Nephron (organoid): ENCODE data around the gene DHX58.

Source experiments
- H3K27ac Mint-ChIP-seq, 3 experiments: 2 replicates each; pipeline ENCODE4 v1.8.0; 2020; ENCODE audit warnings: mixed read lengths in 3 of 3, mild to moderate bottlenecking in 2 of 3, moderate library complexity in 1 of 3
- H3K27me3 Mint-ChIP-seq: 2 replicates; pipeline ENCODE4 v1.8.0; 2021; ENCODE audit warnings: low read depth, mild to moderate bottlenecking, moderate library complexity, mixed read lengths
- H3K36me3 Mint-ChIP-seq: 2 replicates; pipeline ENCODE4 v1.8.0; 2020; ENCODE audit warnings: low read depth, mixed read lengths
- H3K4me1 Mint-ChIP-seq: 2 replicates; pipeline ENCODE4 v1.8.0; 2020; ENCODE audit warnings: mixed read lengths
- H3K4me3 Mint-ChIP-seq, 3 experiments: 2 replicates each; pipeline ENCODE4 v1.8.0; 2020; ENCODE audit warnings: mild to moderate bottlenecking in 3 of 3, mixed read lengths in 3 of 3, moderate library complexity in 2 of 3
- H3K9me3 Mint-ChIP-seq: 2 replicates; pipeline ENCODE4 v1.8.0; 2020; ENCODE audit warnings: mixed read lengths
- CTCF ChIP-seq, 3 experiments: fragments of 200-600 bp; sonication (generic); IDR thresholded peaks; one replicate each; pipeline ENCODE4 v1.5.0; 2021; ENCODE audit warnings: antibody characterized with exemption in 3 of 3; ENCODE audit not compliant: unreplicated experiment in 3 of 3

DHX58 gene

GRCh38 chr17:42112552-42113176 is at the start of gene DHX58:
DHX58 (minus strand) TSS chr17:42112714; CDS start chr17:42111892, 822 bp downstream.
- Mint-ChIP-seq H3K36me3 (peaks cover 8% of the 10 kb centered on the region), H3K4me1 (peaks cover 18% of the 10 kb centered on the region), H3K9me3 (no peaks in the 10 kb centered on the region), H3K4me3 (peak within 1 kb of the TSS; percentile 23 to 85 (median 80)), H3K27ac (peak within 1 kb of the TSS; percentile 48 to 85 (median 84)), H3K27me3 (peaks cover 11% of the 10 kb centered on the region)
- TF ChIP-seq CTCF (IDR thresholded peaks at IDR 0.05; ENCODE audit: unreplicated experiment in 3 of 3), result no peak

GRCh38 chr17:42160531-42160910 is 48.0 kb upstream of the DHX58 start:
- no peaks in the 10 kb centered on the region for H3K36me3 Mint-ChIP-seq
- no peak for TF ChIP-seq CTCF (IDR thresholded peaks at IDR 0.05; ENCODE audit: unreplicated experiment in 3 of 3)
- peaks cover 7% of the 10 kb centered on the region for H3K4me1 Mint-ChIP-seq
- H3K9me3 Mint-ChIP-seq, result no peaks in the 10 kb centered on the region
- H3K4me3 Mint-ChIP-seq, result no peak overlapping the region
- peaks cover 5% of the 10 kb centered on the region for H3K27me3 Mint-ChIP-seq
- H3K27ac Mint-ChIP-seq, result peak overlapping the region in 1 of 3 experiments; percentile 13

DNA sequence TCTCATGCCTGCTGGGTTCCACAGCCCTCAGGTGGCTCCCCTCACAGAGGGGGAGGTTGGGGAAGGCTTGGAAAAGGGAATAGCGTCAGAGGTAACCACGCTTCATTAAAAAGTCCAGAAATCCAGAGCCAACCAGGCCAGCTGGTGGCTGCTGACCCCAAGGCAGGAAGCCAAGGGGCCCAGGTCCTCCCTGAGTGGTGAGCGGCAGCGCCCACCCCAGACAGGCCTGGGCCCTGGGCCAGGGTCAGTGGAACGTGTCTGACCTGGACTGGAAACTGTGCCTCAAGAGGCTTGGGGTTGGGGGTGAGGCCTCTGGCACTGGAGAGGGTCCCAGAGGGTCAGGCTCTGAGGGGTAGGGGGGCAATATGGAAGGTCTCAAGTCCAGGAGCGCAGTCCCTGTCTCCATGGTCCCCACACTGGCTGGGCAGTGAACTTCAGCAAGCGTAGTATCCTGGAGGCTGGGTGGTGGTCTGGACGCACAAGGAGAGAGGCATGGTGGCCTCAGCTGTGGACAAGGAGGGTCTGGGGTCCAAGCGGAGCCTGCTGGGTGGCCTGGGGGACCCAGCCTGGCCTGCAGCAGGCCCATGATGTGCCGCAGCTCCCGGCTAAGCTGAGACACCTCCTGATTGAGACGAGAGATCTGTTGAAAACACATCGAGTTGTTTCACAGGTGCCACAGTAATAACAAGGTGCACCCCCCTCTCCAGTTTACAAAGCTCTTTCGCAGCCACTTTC is 47.4 kb upstream of the DHX58 start:
- Mint-ChIP-seq H3K4me3 (peak overlapping the region in 1 of 3 experiments; percentile 38), H3K27me3 (peaks cover 1% of the 10 kb centered on the region), H3K9me3 (no peaks in the 10 kb centered on the region), H3K4me1 (peaks cover 9% of the 10 kb centered on the region), H3K36me3 (no peaks in the 10 kb centered on the region), H3K27ac (no peak overlapping the region)
- TF ChIP-seq CTCF (IDR thresholded peaks at IDR 0.05; ENCODE audit: unreplicated experiment in 3 of 3), result no peak

DNA sequence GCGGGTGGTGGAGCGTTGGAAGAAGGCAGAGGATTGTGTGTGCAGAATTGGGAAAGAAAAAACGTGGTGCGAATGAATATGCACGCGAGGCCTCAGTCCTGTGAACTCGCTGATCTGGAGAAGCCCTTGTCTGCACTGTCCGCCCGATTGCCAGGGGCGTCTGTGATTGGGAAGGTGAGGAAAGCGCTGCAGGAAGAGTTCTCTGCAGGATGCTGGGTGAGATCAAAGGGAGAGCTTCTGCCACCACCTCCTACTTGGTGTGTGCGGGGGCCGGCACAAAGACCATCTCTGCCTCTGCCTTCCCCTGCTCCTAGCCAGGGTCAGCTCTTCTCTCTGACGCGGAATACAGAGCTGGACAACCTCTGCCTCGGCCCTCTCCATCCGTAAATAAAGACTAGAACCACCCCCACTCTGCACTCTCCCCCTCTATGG is 43.1 kb upstream of the DHX58 start:
- peak overlapping the region; percentile 50 to 90 (median 72) for H3K27ac Mint-ChIP-seq
- H3K9me3 Mint-ChIP-seq, result no peaks in the 10 kb centered on the region

GRCh38 chr17:42153919-42154742 is 41.6 kb upstream of the DHX58 start:
- Mint-ChIP-seq H3K4me1 (peaks cover 20% of the 10 kb centered on the region), H3K9me3 (no peaks in the 10 kb centered on the region), H3K4me3 (peak overlapping the region; percentile 87 to 95 (median 90)), H3K27ac (peak overlapping the region; percentile 72 to 89 (median 82)), H3K36me3 (no peaks in the 10 kb centered on the region), H3K27me3 (no peaks in the 10 kb centered on the region)
- TF ChIP-seq CTCF (IDR thresholded peaks at IDR 0.05; ENCODE audit: unreplicated experiment in 3 of 3), result no peak

More for the DNA sequence above, 43.1 kb upstream of the DHX58 start:
- no peaks in the 10 kb centered on the region for H3K36me3 Mint-ChIP-seq
- peak overlapping the region; percentile 87 to 95 (median 90) for H3K4me3 Mint-ChIP-seq
- peaks cover 20% of the 10 kb centered on the region for H3K4me1 Mint-ChIP-seq
- no peaks in the 10 kb centered on the region for H3K27me3 Mint-ChIP-seq
- no peak for TF ChIP-seq CTCF (IDR thresholded peaks at IDR 0.05; ENCODE audit: unreplicated experiment in 3 of 3)
